Cardiac septum (tissue), 1 donor: ENCODE results near the gene TRABD. TPM values are rescaled to one million over a fixed set of nuclear protein-coding genes. Genes with fewer than 3 reads are reported as not detected.
"Not testable (repeated sequence)": the region's sequence is repeated elsewhere in the genome, so short reads cannot be mapped to it uniquely, and the experiment has no call there.

Source experiments
- DNase-seq: peaks from one replicate; pipeline ENCODE4 v3.0.0-alpha.2; 2020; ENCODE audit warnings: low spot score
- intact Hi-C: fragments of 100-400 bp; cut with DNase I; formaldehyde crosslinking; loops from one replicate; pipeline ENCODE4 v1.14.0; 2022
- total RNA-seq: library from RNA; stranded (reverse); fragmentation: NEBNext Ultra II Directional; extraction: Animal tissue kit (Norgen Biotek cat#: 25700); gene quantifications from one replicate; pipeline ENCODE4 v1.2.1, GENCODE V29; 2021
- donor health status: DM: no; HTN: no; CAD: no.

The TRABD gene
- total RNA-seq, 1 donor from 2014 or later, result 20.1 TPM

- intact Hi-C loops, result no loop called here
- no peak for DNase-seq
These were observed 12.3 kb downstream of the TRABD start for GRCh38 chr22:50197856-50198623.

GRCh38 chr22:50198624-50199017 lies 12.9 kb downstream of the TRABD start:
- intact Hi-C loops, result no loop called here
- DNase-seq, result no peak

- intact Hi-C loops, result no loop called here
- DNase-seq, result no peak
These were observed 13.6 kb downstream of the TRABD start for GRCh38 chr22:50199251-50199721.

- DNase-seq, result no peak
- intact Hi-C loops, result loop anchor here (10.0 kb wide), 2 partner anchors 235 to 265 kb away; partner anchors contain the start of gene PIM3
These were observed 14.2 kb downstream of the TRABD start for GRCh38 chr22:50199829-50200460.

GRCh38 chr22:50200461-50201190 lies 14.9 kb downstream of the TRABD start, which contains the start of gene SELENOO:
TSS of gene SELENOO (plus strand) at chr22:50201011. CDS start at chr22:50201037, 26 bp downstream.
- peak; percentile 95 for DNase-seq
- intact Hi-C loops, result loop anchor here (10.0 kb wide), 2 partner anchors 236 to 266 kb away; partner anchors contain the start of gene PIM3

- no peak for DNase-seq
- intact Hi-C loops, result loop anchor here (10.0 kb wide), 2 partner anchors 237 to 267 kb away; partner anchors contain the start of gene PIM3
These were observed 15.7 kb downstream of the TRABD start for GRCh38 chr22:50201191-50202129.

GRCh38 chr22:50202130-50202666 lies 16.5 kb downstream of the TRABD start:
- no peak for DNase-seq
- intact Hi-C loops, result loop anchor here (10.0 kb wide), 2 partner anchors 237 to 267 kb away; partner anchors contain the start of gene PIM3

- intact Hi-C loops, result loop anchor here (10.0 kb wide), 2 partner anchors 238 to 268 kb away; partner anchors contain the start of gene PIM3
- no peak for DNase-seq
These were observed 17.6 kb downstream of the TRABD start for GRCh38 chr22:50203288-50203687.

GRCh38 chr22:50204571-50204970 lies 18.9 kb downstream of the TRABD start:
- DNase-seq, result no peak
- intact Hi-C loops, result loop anchor here (10.0 kb wide), 2 partner anchors 240 to 270 kb away; partner anchors contain the start of gene PIM3

GRCh38 chr22:50204998-50205397 lies 19.3 kb downstream of the TRABD start:
- not testable (repeated sequence) for DNase-seq
- intact Hi-C loops, result loop anchor here (10.0 kb wide), 2 partner anchors 240 to 270 kb away; partner anchors contain the start of gene PIM3

- DNase-seq, result no peak
- intact Hi-C loops, result loop anchor here (2.0 to 10.0 kb wide), 3 partner anchors 57 to 271 kb away; partner anchors contain the start of gene PIM3
These were observed 20.3 kb downstream of the TRABD start for GRCh38 chr22:50205781-50206569.

GRCh38 chr22:50206599-50206998 lies 20.9 kb downstream of the TRABD start:
- peak; percentile 89 for DNase-seq
- intact Hi-C loops, result loop anchor here (2.0 to 10.0 kb wide), 3 partner anchors 58 to 272 kb away; partner anchors contain the start of gene PIM3

GRCh38 chr22:50207383-50208140 lies 21.8 kb downstream of the TRABD start:
- no peak for DNase-seq
- intact Hi-C loops, result loop anchor here (2.0 to 10.0 kb wide), 3 partner anchors 59 to 273 kb away; partner anchors contain the start of gene PIM3

GRCh38 chr22:50208430-50208938 lies 22.8 kb downstream of the TRABD start:
- intact Hi-C loops, result loop anchor here (10.0 kb wide), 2 partner anchors 244 to 274 kb away; partner anchors contain the start of gene PIM3
- DNase-seq, result no peak

GRCh38 chr22:50208939-50209892 lies 23.5 kb downstream of the TRABD start:
- no peak for DNase-seq
- intact Hi-C loops, result loop anchor here (10.0 kb wide), 2 partner anchors 244 to 274 kb away; partner anchors contain the start of gene PIM3
